Hippocampal formation (tissue), 2 donors: ENCODE data around the gene SLCO6A1.

Source experiments
- DNase-seq, 2 donors: peaks; one replicate each; lab custom pipeline; 2025; lab: John Stamatoyannopoulos, UW

SLCO6A1 gene

DNA sequence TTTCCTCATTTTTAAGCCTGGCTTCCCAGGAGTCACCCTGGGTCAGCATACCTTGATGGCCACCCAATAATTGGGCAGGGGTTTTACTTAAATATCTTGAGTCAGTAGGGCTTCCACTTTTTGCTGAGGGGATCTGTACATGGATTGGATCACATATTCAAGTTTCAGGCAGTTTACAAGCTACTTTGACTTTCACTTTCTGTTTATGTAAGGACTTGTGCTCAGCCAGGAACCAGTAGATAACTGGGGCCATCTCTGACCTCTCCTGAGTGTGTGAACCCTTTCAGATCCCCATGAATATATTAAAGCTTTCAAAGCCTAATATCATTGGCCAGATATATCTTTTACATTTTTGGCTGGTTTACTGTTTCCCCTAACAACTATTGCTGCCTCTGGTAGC lies 45.1 kb downstream of the SLCO6A1 start:
- no peak for DNase-seq

DNA sequence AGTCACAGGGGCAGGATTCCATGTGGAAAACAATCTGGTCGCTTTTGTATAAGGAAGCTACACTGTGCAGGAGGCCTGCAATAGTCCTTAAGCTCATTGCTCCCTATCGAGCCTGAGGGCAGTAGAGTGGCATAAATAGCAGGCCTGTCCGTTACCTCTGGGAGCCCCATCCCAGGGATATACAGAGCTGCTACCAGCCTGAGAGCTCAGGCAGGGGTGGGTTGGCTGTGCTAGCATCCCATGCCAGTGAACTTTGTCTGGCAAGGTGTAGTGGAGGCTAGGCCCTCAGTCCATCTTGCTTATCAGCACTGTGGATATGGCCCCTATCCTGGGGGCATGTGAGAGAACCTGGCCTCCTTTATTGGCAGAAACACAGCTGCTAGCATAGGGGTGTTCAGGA lies 47.7 kb downstream of the SLCO6A1 start:
- no peak for DNase-seq

DNA sequence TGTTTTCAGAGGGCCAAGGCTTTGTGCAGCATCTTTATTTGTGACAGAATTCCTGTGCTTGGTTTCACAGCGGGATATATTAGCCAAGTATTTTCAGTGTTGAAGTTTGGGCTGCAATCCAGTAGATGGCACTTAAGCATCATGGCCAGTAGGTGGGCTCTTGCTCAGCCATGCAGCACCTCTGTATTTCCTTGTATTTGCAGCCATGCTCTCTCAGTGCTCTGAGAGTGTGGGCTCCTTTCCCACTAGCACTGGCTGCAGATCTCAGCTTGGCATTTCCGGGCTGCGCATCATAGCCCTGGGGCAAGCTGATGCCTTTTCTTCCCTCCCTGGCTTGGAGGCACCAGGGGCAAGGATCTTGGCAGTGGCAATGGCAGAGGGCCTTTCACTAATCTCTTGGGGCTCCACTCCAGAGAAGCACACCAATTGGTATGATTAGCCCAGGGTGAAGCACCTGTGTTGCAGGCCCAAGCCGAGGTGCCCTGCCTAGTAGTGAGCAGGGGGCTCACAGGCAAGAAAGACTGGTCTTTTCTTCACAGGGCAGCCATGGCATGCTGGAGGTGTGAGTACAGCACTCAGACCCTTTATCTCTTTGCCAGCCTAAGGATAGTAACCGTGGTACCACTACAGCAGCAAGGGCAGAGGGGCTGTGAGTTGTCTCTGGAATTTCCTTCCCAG lies 48.3 kb downstream of the SLCO6A1 start:
- DNase-seq: no peak

DNA sequence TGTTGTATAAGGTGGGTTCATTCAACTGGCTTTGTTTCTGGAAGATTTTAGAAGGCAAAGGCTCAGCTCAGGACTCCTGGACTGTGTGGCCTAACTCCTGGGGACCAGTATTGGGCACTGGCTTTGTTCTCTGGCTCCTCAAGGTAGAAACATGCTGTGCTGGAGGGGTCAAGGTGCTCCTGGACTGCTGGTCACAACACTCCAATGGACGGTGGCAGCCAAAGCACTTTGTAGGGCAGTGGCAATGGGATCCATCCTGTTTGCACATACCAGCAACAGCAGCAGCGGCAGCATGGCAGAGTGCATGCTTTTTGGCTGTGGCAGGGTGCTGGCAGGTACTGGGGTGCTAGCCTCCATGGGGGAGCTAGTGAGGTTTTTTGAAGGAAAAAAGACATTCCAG lies 65.3 kb downstream of the SLCO6A1 start:
- no peak for DNase-seq

DNA sequence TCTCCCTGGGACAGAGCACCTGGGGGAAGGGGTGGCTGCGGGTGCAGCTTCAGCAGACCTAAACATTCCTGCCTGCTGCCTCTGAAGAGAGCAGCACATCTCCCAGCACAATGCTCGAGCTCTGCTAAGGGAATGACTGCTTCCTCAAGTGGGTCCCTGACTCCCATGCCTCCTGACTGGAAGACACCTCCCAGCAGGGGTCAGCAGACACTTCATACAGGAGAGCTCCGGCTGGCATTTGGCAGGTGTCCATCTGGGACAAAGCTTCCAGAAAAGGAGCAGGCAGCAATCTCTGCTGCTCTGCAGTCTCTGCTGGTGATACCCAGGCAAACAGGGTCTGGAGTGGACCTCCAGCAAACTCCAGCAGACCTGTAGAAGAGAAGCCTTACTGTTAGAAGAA lies 77.2 kb downstream of the SLCO6A1 start:
- DNase-seq: no peak

DNA sequence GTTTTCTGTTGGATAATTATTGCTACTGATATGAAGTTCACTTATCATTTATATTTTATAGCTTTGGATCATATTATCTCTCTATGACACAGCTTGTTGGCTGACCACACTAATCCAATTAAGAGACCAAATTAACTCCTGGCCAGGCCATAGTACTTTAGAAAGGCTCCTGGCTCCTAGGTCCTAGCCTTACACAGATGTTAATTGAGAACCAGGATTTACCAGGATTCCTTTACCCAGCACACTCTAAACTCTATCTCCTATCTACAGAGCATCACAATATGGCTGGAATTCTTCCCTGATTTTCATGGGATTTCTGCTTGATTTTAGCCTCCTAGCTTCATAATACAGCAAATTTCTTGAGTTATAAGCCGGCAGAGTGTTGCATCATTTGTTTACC lies 80.3 kb downstream of the SLCO6A1 start:
- DNase-seq: no peak

DNA sequence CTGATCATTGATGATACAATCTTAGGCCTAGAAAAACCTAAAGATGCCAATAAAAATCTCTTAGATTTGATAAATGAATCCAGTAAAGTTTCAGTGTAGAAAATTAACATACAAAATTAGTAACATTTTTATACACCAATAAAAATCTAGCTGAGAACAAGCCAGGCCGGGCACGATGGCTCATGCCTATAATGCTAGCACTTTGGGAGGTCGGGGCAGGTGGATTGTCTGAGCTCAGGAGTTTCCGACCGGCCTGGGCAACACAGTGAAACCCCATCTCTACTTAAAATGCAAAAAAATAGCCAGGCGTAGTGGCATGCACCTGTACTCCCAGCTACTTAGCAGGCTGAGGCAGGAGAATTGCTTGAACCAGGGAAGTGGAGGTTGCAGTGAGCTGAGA lies 84.4 kb downstream of the SLCO6A1 start:
- no peak for DNase-seq

DNA sequence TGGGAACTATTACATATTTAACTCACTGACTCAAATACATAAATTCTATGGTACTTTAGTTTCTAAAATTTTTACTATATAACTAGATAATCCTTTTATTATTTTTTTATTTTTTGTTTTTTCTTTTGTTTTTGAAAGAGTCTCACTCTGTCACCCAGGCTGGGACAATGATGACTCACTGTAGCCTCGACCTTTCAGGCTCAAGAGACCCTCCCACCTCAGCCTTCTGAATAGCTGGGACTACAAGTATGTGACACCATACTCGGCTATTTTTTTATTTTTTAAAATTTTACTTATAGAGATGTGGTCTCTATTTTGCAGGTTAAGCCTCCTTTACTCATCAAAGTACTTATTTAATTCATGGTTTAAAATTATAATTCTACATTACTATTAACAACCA lies 110.6 kb downstream of the SLCO6A1 start:
- no peak for DNase-seq

DNA sequence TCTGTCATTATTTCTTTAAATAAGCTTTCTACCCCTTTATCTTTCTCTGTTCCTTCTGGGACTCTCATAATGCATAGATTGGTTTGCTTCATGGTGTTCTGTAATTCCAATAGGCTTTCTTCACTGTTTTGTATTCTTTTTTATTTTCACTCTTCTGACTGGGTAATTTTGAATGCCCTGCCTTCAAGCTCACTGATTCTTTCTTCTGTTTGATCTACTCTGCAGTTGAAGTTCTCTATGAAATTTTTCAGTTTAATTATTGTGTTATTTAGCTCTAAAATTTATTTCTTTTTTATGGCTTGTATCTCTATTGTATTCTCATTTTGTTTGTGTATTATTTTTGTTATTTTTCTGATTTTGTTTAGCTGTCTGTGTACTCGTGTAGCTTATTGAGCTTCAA lies 113.4 kb downstream of the SLCO6A1 start:
- DNase-seq: no peak

DNA sequence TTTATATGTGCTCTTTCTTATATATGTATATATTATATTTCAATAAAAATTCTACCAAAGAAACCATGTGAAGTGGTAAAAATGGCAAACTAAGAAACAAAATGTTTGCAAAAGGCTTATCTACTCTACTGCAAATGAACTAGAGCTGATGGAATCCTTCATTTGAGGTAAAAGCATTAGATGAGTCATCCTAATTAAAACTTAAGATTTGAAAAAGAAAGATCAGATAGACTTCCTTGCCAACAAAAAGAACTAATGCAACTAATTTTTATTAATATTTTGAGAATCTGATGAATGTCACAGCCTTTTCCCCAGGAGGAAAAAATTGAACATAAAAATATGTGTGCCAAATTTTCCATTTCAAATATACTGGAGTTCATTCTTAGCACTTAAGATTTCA lies 118.6 kb downstream of the SLCO6A1 start:
- no peak for DNase-seq

DNA sequence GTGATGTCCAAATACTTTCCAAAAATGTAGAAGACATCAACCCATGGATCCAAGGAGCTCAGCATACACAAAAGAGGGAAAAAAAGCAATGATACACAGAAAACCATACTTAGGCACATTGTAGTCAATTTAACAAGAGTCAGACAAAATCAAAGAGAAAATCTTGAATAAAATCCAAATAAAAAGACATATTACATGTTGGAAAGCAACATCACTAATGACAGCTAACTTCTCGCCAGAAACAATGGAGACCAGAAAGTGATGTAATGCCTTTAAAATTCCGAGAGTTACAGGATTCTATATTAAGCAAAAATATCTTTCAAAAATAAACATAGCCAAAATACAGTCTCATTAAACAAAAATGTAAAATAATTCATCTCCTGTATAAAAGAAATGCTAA lies 122.9 kb downstream of the SLCO6A1 start:
- no peak for DNase-seq

DNA sequence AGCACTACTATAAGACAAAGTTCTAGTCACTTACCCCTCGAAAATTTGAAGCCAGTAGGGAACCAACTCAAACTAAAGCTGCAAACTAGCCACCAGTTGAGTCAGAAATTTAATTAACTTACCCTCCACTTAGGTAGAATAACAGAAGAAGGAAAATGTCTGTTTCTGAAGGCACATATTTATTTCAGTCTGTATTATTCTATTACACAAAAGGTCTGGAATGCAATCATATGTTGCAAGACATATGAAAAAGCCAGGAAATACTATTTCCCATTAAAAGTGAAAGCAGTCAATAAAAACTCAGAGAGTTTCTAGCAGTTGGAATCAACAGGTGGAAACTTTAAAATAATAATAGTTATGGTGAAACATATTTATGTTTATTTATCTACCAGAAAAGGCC lies 123.5 kb downstream of the SLCO6A1 start:
- DNase-seq: no peak

DNA sequence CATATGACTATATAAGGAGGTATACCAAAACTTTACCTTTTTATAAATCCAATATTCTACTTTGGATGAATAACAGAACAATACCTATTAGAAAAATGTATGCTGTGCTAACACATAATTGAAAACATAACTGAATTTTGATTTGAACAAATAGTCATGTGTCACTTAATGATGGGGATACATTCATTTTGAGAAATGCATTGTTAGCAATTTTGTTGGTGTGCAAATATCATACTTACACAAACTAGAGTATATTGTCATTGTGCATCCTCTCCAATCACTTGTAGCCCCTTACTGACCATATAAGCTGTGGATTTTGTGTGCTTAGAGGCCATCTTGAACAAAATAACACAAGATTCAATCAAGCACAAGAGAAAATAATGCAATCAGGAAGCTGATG lies 130.4 kb downstream of the SLCO6A1 start:
- DNase-seq: no peak

DNA sequence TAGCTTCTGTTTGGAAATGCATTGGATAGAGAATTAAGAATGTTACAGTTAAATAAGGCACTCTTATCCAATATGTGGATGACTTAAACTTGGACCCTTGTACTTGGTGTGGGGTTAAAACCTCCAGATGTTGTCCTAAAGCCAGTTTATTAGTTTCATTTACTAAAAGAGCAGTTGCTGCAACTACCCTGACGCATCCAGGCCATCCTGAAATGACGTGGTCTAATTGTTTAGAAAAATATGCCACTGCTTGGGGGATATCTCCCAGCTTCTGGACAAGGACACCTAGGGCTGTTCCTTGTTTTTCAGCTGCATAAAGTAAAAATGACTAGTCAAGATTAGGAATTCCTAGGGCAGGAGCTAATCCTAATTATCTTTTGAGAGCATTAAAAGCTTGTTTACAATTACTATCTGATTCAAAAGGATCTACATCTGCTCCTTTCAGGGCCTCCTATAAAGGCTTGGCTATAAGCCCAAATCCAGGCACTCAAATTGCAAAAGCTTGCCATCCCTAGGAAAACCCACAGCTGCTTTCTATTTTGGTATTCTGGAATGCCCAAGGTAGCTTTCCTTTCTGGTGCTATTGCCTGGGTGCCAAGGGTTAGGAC lies 157.0 kb downstream of the SLCO6A1 start:
- no peak for DNase-seq

DNA sequence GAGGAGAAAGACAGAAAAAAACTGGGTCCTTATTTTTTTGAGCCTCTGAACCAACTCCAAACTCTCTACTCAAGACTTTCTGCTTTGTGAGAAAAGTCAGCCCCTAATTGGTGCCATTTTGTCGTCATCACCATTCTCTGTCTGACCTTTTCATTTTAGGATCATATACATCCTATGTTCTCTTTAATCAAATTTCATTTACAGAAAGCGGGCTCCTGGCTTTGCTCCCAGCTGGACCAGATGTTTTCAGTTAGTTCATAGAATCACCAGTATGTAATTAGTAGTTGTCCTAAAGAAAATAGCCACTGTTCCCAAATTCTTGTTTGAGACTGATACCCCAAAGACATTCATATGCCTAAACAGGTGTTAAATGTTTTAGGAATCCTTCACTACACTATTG lies 174.1 kb downstream of the SLCO6A1 start:
- no peak for DNase-seq
